Transverse colon (tissue), 4 donors: Measurements from ENCODE around the gene C19orf44.
"Not testable (repeated sequence)": the region's sequence is repeated elsewhere in the genome, so short reads cannot be mapped to it uniquely, and the experiment has no call there.

ENCODE experiments used
- CTCF ChIP-seq, 5 experiments: fragments of 200-600 bp in 3 of 5; fragments of 450-650 bp in 2 of 5; sonication (generic) in 3 of 5; IDR thresholded peaks; 1 replicate in 2 of 5; 2 replicates in 3 of 5; pipeline ENCODE4 v1.5.1; 2016 to 2017; ENCODE audit warnings: antibody characterized with exemption in 5 of 5, inconsistent platforms in 3 of 5, mild to moderate bottlenecking in 2 of 5, moderate library complexity in 1 of 5
- EP300 ChIP-seq: sonication (generic); formaldehyde crosslinking; IDR thresholded peaks from one replicate; pipeline ENCODE4 v1.6.1; 2017; ENCODE audit warnings: antibody characterized with exemption, low read depth
- POLR2AphosphoS5 ChIP-seq, 3 donors: sonication (generic); formaldehyde crosslinking; IDR thresholded peaks; one replicate each; pipeline ENCODE4 v1.6.1; 2016; ENCODE audit warnings: antibody characterized with exemption in 3 of 3

GRCh38 chr19:16543734-16544133, 47.5 kb downstream of the C19orf44 start:
- TF ChIP-seq CTCF (IDR thresholded peaks at IDR 0.05); POLR2AphosphoS5 (IDR thresholded peaks at IDR 0.05); EP300: not testable (repeated sequence)
